SW 1271 (cell line): Measurements from ENCODE around the gene MOV10L1.

Source experiments
- DNase-seq, 2 experiments: peaks; one replicate each; lab custom pipeline; 2025; lab: John Stamatoyannopoulos, UW

MOV10L1 gene

GRCh38 chr22:50189849-50190181 lies 100.0 kb downstream of the MOV10L1 start:
- DNase-seq: no peak

GRCh38 chr22:50190182-50190940 lies 100.6 kb downstream of the MOV10L1 start:
- DNase-seq: no peak

- DNase-seq: no peak
These were observed 101.3 kb downstream of the MOV10L1 start for GRCh38 chr22:50190941-50191741.

- DNase-seq: no peak
These were observed 102.8 kb downstream of the MOV10L1 start for GRCh38 chr22:50192436-50193204.

- DNase-seq: no peak
These were observed 103.8 kb downstream of the MOV10L1 start for GRCh38 chr22:50193621-50194020.

- no peak for DNase-seq
These were observed 104.4 kb downstream of the MOV10L1 start for GRCh38 chr22:50194037-50194805.

- no peak for DNase-seq
These were observed 106.5 kb downstream of the MOV10L1 start for GRCh38 chr22:50196256-50196655.

- DNase-seq: no peak
These were observed 107.4 kb downstream of the MOV10L1 start for GRCh38 chr22:50197000-50197800.

GRCh38 chr22:50197856-50198623 lies 108.2 kb downstream of the MOV10L1 start:
- no peak for DNase-seq

- no peak for DNase-seq
These were observed 108.8 kb downstream of the MOV10L1 start for GRCh38 chr22:50198624-50199017.

- DNase-seq: no peak
These were observed 109.5 kb downstream of the MOV10L1 start for GRCh38 chr22:50199251-50199721.

- DNase-seq: no peak
These were observed 110.1 kb downstream of the MOV10L1 start for GRCh38 chr22:50199829-50200460.

- DNase-seq: peak; percentile 38 to 80
These were observed 110.8 kb downstream of the MOV10L1 start, which contains the start of gene SELENOO for GRCh38 chr22:50200461-50201190. SELENOO (plus strand) TSS chr22:50201011; CDS start chr22:50201037, 26 bp downstream.

- DNase-seq: no peak
These were observed 111.7 kb downstream of the MOV10L1 start for GRCh38 chr22:50201191-50202129.

- no peak for DNase-seq
These were observed 112.4 kb downstream of the MOV10L1 start for GRCh38 chr22:50202130-50202666.

- no peak for DNase-seq
These were observed 113.5 kb downstream of the MOV10L1 start for GRCh38 chr22:50203288-50203687.

- DNase-seq: no peak
These were observed 114.8 kb downstream of the MOV10L1 start for GRCh38 chr22:50204571-50204970.
